ENCODE data around the gene KRTAP1-4. TPM values are rescaled to one million over a fixed set of nuclear protein-coding genes. Genes with fewer than 3 reads are reported as not detected.
"Not testable (repeated sequence)": the region's sequence is repeated elsewhere in the genome, so short reads cannot be mapped to it uniquely, and the experiment has no call there.

Gene KRTAP1-4
- total and polyA plus RNA-seq, 8 donors: not detected

GRCh38 chr17:41004397-41004796, 25.6 kb downstream of the KRTAP1-4 start:
- Histone ChIP-seq H3K4me3 (no peak overlapping the region), H3K36me3 (no peaks in the 10 kb centered on the region), H3K27me3 (peaks cover 0 to 8% (median 0%) of the 10 kb centered on the region in 3 donors), H3K9me3 (no peaks in the 10 kb centered on the region), H3K27ac (no peak overlapping the region), H3K4me1 (no peaks in the 10 kb centered on the region)
- no peak for DNase-seq
- TF ChIP-seq EP300 (IDR thresholded peaks at IDR 0.05) (no peak), POLR2A (IDR thresholded peaks at IDR 0.05) (no peak), POLR2AphosphoS5 (IDR thresholded peaks at IDR 0.05) (no peak), CTCF (IDR thresholded peaks at IDR 0.05) (no peak)
- WGBS, 5 donors: 86 to 96% (median 92%) methylated on average over 3 of the region's 3 CpGs
- intact Hi-C loops (cut with DNase I; ENCODE audit: low total_unique reads): no loop called here

GRCh38 chr17:41003926-41004325, 26.1 kb downstream of the KRTAP1-4 start:
- Histone ChIP-seq H3K9me3 (no peaks in the 10 kb centered on the region), H3K4me3 (no peak overlapping the region), H3K27ac (no peak overlapping the region), H3K4me1 (no peaks in the 10 kb centered on the region), H3K36me3 (no peaks in the 10 kb centered on the region), H3K27me3 (peaks cover 0 to 11% (median 0%) of the 10 kb centered on the region in 3 donors)
- WGBS, 5 donors: 65 to 80% (median 70%) methylated on average over 4 of the region's 4 CpGs
- no peak for TF ChIP-seq POLR2A (IDR thresholded peaks at IDR 0.05)
- TF ChIP-seq EP300 (IDR thresholded peaks at IDR 0.05): no peak
- no peak for TF ChIP-seq POLR2AphosphoS5 (IDR thresholded peaks at IDR 0.05)
- no peak for TF ChIP-seq CTCF (IDR thresholded peaks at IDR 0.05)
- no peak for DNase-seq
- intact Hi-C loops (cut with DNase I; ENCODE audit: low total_unique reads): no loop called here

- H3K36me3 ChIP-seq: no peaks in the 10 kb centered on the region
- no peak for DNase-seq
- no peak for TF ChIP-seq CTCF (IDR thresholded peaks at IDR 0.05)
- no peak for TF ChIP-seq POLR2A (IDR thresholded peaks at IDR 0.05)
- intact Hi-C loops (cut with DNase I; ENCODE audit: low total_unique reads): no loop called here
- H3K27ac ChIP-seq: no peak overlapping the region
- H3K4me1 ChIP-seq: no peaks in the 10 kb centered on the region
- peaks cover 0 to 18% (median 0%) of the 10 kb centered on the region in 3 donors for H3K27me3 ChIP-seq
- H3K4me3 ChIP-seq: no peak overlapping the region
- WGBS, 5 donors: 28 to 42% (median 37%) methylated on average over 5 of the region's 5 CpGs
- no peaks in the 10 kb centered on the region for H3K9me3 ChIP-seq
Measured at GRCh38 chr17:41002814-41003213, 27.2 kb downstream of the KRTAP1-4 start.

GRCh38 chr17:41001795-41002194, 28.2 kb downstream of the KRTAP1-4 start:
- intact Hi-C loops (cut with DNase I; ENCODE audit: low total_unique reads): no loop called here
- 47 to 78% (median 72%) methylated on average over 4 of the region's 4 CpGs for WGBS, 5 donors
- Histone ChIP-seq H3K9me3 (no peaks in the 10 kb centered on the region), H3K27me3 (peaks cover 0 to 28% (median 0%) of the 10 kb centered on the region in 3 donors), H3K4me1 (no peaks in the 10 kb centered on the region), H3K27ac (no peak overlapping the region), H3K4me3 (no peak overlapping the region), H3K36me3 (no peaks in the 10 kb centered on the region)
- TF ChIP-seq EP300 (IDR thresholded peaks at IDR 0.05) (no peak), POLR2AphosphoS5 (IDR thresholded peaks at IDR 0.05) (no peak), CTCF (IDR thresholded peaks at IDR 0.05) (no peak), POLR2A (IDR thresholded peaks at IDR 0.05) (no peak)
- peak in 1 of 2 donors; percentile 34 for DNase-seq

GRCh38 chr17:40999563-40999962, 30.4 kb downstream of the KRTAP1-4 start, which contains the start of gene KRTAP3-2:
Gene KRTAP3-2, minus strand, starts transcription at chr17:40999906. Its CDS starts 53 bp downstream, at chr17:40999853.
- DNase-seq; intact Hi-C loops (cut with DNase I; ENCODE audit: low total_unique reads); H3K4me3 ChIP-seq; H3K36me3 ChIP-seq; H3K4me1 ChIP-seq; H3K9me3 ChIP-seq; H3K27ac ChIP-seq: not testable (repeated sequence)
- WGBS, 5 donors: 75 to 85% (median 81%) methylated on average over 5 to 6 of the region's 6 CpGs
- peaks cover 0 to 32% (median 0%) of the 10 kb centered on the region in 3 donors for H3K27me3 ChIP-seq

Data from stomach (tissue), 9 donors.